Activated T-cell treated with anti-CD3 and anti-CD28 coated beads for 24 hours (primary cell): ENCODE results near the gene GSK3A.

Source experiments
- DNase-seq: peaks from one replicate; pipeline ENCODE4 v3.0.0-alpha.2; 2020; ENCODE audit warnings: low read depth

The GSK3A gene

GRCh38 chr19:42198676-42199439 lies 43.5 kb downstream of the GSK3A start:
- peak; percentile 47 for DNase-seq

GRCh38 chr19:42197375-42197817 lies 45.0 kb downstream of the GSK3A start:
- DNase-seq: no peak

GRCh38 chr19:42196011-42197001 lies 46.1 kb downstream of the GSK3A start:
- DNase-seq: no peak

- no peak for DNase-seq
Observed at GRCh38 chr19:42193706-42194105, 48.7 kb downstream of the GSK3A start.

GRCh38 chr19:42193294-42193693 lies 49.1 kb downstream of the GSK3A start:
- no peak for DNase-seq

GRCh38 chr19:42191855-42192254 lies 50.5 kb downstream of the GSK3A start:
- no peak for DNase-seq

- no peak for DNase-seq
Observed at GRCh38 chr19:42191330-42191729, 51.1 kb downstream of the GSK3A start.

- no peak for DNase-seq
Observed at GRCh38 chr19:42189133-42189532, 53.3 kb downstream of the GSK3A start.

- DNase-seq: no peak
Observed at GRCh38 chr19:42188665-42189064, 53.7 kb downstream of the GSK3A start.

- DNase-seq: no peak
Observed at GRCh38 chr19:42185277-42185676, 57.1 kb downstream of the GSK3A start.

- DNase-seq: peak; percentile 63
Observed at GRCh38 chr19:42184401-42184861, 58.0 kb downstream of the GSK3A start.
